ENCODE data around the gene ARCN1. TPM values are rescaled to one million over a fixed set of nuclear protein-coding genes. Genes with fewer than 3 reads are reported as not detected.

Gene ARCN1
- total RNA-seq, 1 donor from 2014 or later: 162 TPM

DNA sequence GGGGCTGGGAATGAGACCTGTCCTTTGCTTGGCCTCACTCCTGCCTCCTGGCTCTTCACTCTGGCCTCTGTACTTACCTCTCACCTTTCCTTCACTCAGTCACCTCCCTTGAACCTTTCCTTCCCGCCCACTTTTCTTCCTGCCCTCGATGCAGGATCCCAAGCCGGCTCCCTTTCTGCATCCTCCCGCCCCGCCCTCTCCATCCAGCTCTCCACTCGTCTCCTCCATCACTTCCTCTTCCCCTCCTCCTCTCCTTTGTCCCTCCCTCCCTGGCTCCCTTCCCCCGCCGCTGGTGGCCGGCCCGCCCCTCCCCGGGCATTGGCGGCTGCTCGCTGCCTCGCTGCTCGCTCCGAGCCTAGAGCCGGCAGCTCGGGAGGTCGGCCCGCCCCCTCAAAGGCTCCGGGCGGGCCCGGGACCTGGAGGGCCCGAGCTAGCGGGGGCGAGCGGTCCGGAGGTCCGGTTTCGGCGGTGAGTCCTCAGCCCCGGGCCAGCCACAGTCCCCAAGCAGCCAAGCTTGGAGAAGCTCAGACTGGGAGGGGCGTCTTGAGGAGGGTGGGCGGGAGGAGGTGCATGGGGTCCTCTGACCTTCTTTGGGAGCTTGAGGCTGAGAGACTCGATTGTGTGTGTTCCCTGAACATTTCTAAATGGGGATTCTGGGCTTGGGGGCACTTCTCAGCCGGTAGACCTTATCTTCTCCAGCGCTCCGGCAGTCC lies 49.0 kb downstream of the ARCN1 start:
- H3K9me3 Mint-ChIP-seq: no peaks in the 10 kb centered on the region
- H3K4me1 Mint-ChIP-seq (ENCODE audit: low read depth): peaks cover 11% of the 10 kb centered on the region
- intact Hi-C loops (cut with micrococcal nuclease): no loop called here
- no peak overlapping the region for H3K27ac Mint-ChIP-seq
- H3K36me3 Mint-ChIP-seq (ENCODE audit: low read depth): no peaks in the 10 kb centered on the region
- peak overlapping the region; percentile 65 for H3K4me3 Mint-ChIP-seq
- H3K27me3 Mint-ChIP-seq (ENCODE audit: insufficient read depth): peaks cover 17% of the 10 kb centered on the region
- DNase-seq (ENCODE audit: low spot score): no peak

DNA sequence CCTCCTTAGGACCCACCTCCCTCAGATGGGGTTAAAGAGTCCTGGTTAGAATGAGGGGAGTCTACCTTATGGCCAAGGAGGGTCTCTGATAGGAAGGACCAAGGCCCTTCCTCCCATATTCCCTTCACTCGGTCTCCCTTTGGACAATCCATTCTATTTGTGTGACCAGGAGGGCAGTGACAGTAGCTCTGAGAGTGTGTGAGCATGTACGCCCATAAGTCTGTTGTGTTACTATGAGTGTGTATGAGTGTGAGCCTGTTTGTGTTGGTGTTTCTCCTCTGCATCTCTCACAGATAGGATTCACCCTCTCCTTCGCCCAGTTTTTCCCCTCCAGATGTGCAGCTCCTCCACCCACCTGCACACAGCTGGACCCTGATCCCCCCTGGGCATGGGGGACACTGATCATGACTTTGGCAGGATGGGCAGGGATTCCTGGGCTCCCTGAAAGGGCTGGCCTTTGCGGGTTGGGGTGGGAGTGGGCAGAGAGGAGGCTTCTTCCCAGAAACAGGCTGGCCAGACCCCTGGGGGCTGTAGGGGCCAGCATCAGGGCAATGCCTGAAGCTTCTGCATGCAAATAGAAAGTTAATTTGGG lies 49.7 kb downstream of the ARCN1 start:
- no peak overlapping the region for H3K27ac Mint-ChIP-seq
- H3K36me3 Mint-ChIP-seq (ENCODE audit: low read depth): no peaks in the 10 kb centered on the region
- H3K9me3 Mint-ChIP-seq: no peaks in the 10 kb centered on the region
- peak overlapping the region; percentile 48 for H3K4me3 Mint-ChIP-seq
- H3K4me1 Mint-ChIP-seq (ENCODE audit: low read depth): peaks cover 11% of the 10 kb centered on the region
- intact Hi-C loops (cut with micrococcal nuclease): no loop called here
- DNase-seq (ENCODE audit: low spot score): no peak
- peaks cover 17% of the 10 kb centered on the region for H3K27me3 Mint-ChIP-seq (ENCODE audit: insufficient read depth)

DNA sequence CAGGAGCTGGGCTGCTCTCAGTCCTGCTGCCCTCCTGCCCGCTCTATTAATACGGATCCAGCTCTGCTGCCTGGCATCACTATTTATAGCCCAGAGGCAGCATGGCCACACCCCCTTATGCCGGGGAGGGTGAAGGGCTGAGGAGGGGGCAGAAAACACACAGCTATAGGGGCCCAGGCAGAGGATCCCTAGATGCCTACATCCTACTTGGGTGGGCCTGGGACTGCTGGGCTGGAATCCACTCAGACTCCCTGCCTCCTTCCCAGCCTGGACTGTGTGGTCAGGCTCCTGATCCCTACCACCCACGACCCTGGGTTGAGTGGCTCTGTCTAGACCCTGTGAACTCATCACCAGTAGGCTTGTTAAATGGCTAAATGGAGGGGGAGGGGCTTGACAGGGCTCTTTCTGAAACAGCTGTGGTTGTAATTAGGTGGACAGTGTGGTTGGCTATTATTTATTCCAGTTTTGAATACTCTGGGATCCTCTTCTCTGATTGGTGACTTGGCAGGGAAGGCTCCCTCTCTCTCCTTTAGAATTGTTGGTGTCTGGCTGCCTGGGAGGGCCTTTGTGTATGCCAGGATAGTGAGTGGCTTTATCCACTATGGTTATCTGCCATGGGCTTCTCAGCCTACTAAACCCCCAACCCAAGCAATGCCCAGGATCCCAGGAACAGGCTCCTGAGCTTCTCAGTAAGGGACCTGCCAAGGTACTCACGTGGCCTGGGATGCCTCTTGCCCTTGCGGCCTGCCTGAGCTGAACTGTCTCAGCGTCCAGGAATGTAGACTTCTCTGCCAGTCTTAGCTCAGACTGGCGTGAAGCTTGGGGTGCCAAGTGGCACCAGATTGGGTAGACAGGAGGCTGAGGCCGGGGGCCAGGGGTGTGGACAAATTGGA lies 50.4 kb downstream of the ARCN1 start:
- no peak overlapping the region for H3K27ac Mint-ChIP-seq
- H3K36me3 Mint-ChIP-seq (ENCODE audit: low read depth): no peaks in the 10 kb centered on the region
- no peaks in the 10 kb centered on the region for H3K9me3 Mint-ChIP-seq
- DNase-seq (ENCODE audit: low spot score): no peak
- H3K4me1 Mint-ChIP-seq (ENCODE audit: low read depth): peaks cover 11% of the 10 kb centered on the region
- peaks cover 19% of the 10 kb centered on the region for H3K27me3 Mint-ChIP-seq (ENCODE audit: insufficient read depth)
- no peak overlapping the region for H3K4me3 Mint-ChIP-seq
- intact Hi-C loops (cut with micrococcal nuclease): no loop called here

DNA sequence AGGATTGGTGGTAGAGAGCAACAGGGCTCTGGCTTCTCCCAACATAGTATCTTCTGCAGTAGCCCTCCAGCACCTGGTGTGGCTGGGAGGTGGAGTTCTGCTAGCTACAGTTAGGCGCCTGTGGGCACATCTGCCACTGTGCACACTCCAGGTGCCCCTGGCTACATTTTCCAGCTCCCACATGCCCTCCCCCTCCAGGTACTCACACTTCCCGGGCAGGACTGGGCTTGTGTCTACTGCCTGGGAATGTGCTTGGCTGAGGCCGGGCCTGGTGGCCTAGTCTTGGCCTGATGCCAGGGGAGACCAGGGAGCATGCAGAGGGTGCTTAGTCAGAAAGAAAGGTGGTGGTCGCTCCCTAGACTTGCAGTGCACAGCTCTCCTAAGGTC lies 51.1 kb downstream of the ARCN1 start:
- no peaks in the 10 kb centered on the region for H3K9me3 Mint-ChIP-seq
- H3K36me3 Mint-ChIP-seq (ENCODE audit: low read depth): no peaks in the 10 kb centered on the region
- H3K27me3 Mint-ChIP-seq (ENCODE audit: insufficient read depth): peaks cover 19% of the 10 kb centered on the region
- no peak overlapping the region for H3K27ac Mint-ChIP-seq
- no peak overlapping the region for H3K4me3 Mint-ChIP-seq
- no peak for DNase-seq (ENCODE audit: low spot score)
- intact Hi-C loops (cut with micrococcal nuclease): no loop called here
- H3K4me1 Mint-ChIP-seq (ENCODE audit: low read depth): peaks cover 11% of the 10 kb centered on the region

DNA sequence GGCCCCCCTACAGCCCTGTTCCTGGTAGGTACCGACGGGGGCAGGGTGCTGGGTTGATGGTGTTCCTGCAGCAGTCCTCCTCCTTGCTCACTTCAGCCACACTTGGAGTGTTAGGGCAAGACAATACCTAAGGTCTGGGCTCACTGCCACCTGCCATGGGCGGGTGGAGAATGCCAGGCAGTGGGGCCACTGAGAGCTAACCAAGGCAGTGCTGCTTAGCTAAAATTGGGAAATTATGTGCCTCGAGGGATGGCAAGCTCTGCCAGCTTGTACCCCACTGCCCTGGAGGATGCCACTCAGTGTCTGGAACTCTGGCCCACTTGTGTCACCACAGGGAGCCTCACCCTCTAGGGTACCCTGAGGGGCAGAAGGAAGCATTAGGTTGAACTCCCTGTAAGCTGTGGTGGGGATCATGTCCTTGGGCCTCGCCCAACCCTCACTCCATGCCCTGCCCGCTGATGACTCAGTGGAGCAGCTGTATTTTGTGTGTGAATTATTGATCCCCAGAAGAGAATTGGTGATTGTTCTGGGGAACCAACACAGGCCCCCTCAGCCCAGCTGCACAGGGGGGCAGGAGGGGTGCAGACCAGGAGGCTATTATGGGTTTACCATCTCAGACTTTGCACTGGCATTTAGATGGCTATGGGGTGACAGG lies 53.0 kb downstream of the ARCN1 start:
- Mint-ChIP-seq H3K27me3 (ENCODE audit: insufficient read depth) (peaks cover 14% of the 10 kb centered on the region), H3K9me3 (no peaks in the 10 kb centered on the region), H3K36me3 (ENCODE audit: low read depth) (no peaks in the 10 kb centered on the region), H3K4me3 (no peak overlapping the region), H3K4me1 (ENCODE audit: low read depth) (peaks cover 4% of the 10 kb centered on the region), H3K27ac (no peak overlapping the region)
- no peak for DNase-seq (ENCODE audit: low spot score)
- intact Hi-C loops (cut with micrococcal nuclease): no loop called here

DNA sequence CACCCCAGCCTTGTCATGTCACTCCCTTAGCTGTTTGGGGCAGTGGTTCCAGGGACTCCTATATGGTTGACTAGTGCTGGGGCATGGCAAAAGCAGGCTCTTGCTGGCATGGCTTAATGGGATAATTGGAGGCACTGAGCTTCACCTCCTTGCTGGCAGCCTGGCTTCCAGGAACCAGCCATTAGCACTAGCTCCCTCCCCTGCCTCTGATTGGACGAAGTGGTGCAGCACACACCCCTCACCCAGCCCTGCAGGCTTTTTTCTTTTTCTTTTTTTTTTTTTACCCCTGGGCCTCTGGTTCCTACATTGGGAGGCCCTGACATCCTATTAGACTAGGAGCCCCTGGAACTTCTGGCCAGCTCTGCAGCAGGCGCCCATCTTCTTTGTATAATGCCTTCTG lies 53.8 kb downstream of the ARCN1 start:
- H3K4me1 Mint-ChIP-seq (ENCODE audit: low read depth): peaks cover 1% of the 10 kb centered on the region
- H3K27ac Mint-ChIP-seq: no peak overlapping the region
- no peaks in the 10 kb centered on the region for H3K9me3 Mint-ChIP-seq
- no peak overlapping the region for H3K4me3 Mint-ChIP-seq
- peaks cover 8% of the 10 kb centered on the region for H3K27me3 Mint-ChIP-seq (ENCODE audit: insufficient read depth)
- DNase-seq (ENCODE audit: low spot score): no peak
- H3K36me3 Mint-ChIP-seq (ENCODE audit: low read depth): no peaks in the 10 kb centered on the region
- intact Hi-C loops (cut with micrococcal nuclease): no loop called here

DNA sequence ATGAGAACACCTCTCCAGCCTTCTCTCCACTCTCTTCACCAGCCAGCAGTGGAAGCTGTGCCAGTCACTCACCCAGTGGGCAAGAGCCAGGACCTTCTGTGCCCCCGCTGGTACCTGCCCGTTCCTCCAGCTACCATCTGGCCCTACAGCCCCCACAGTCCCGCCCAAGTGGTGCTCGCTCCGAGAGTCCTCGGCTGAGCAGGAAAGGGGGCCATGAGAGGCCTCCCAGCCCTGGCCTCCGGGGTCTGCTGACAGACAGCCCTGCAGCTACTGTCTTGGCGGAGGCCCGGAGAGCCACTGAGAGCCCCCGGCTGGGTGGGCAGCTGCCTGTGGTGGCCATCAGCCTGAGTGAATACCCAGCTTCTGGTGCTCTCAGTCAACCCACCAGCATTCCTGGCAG lies 55.4 kb downstream of the ARCN1 start:
- H3K36me3 Mint-ChIP-seq (ENCODE audit: low read depth): no peaks in the 10 kb centered on the region
- H3K27ac Mint-ChIP-seq: no peak overlapping the region
- no peak overlapping the region for H3K4me3 Mint-ChIP-seq
- no peaks in the 10 kb centered on the region for H3K9me3 Mint-ChIP-seq
- DNase-seq (ENCODE audit: low spot score): no peak
- H3K27me3 Mint-ChIP-seq (ENCODE audit: insufficient read depth): peaks cover 2% of the 10 kb centered on the region
- intact Hi-C loops (cut with micrococcal nuclease): no loop called here
- no peaks in the 10 kb centered on the region for H3K4me1 Mint-ChIP-seq (ENCODE audit: low read depth)

DNA sequence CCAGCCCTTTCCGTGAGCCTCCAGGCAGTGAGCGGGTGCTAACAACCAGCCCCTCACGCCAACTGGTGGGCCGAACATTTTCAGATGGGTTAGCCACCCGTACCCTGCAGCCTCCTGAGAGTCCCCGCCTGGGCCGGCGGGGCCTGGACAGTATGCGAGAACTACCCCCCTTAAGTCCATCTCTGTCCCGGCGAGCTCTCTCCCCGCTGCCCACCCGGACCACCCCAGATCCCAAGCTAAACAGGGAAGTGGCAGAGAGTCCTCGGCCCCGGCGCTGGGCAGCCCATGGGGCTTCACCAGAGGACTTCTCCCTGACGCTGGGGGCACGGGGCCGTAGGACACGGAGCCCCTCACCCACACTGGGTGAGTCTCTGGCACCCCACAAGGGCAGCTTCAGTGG lies 55.8 kb downstream of the ARCN1 start:
- Mint-ChIP-seq H3K36me3 (ENCODE audit: low read depth) (no peaks in the 10 kb centered on the region), H3K27ac (no peak overlapping the region), H3K27me3 (ENCODE audit: insufficient read depth) (peaks cover 2% of the 10 kb centered on the region)

DNA sequence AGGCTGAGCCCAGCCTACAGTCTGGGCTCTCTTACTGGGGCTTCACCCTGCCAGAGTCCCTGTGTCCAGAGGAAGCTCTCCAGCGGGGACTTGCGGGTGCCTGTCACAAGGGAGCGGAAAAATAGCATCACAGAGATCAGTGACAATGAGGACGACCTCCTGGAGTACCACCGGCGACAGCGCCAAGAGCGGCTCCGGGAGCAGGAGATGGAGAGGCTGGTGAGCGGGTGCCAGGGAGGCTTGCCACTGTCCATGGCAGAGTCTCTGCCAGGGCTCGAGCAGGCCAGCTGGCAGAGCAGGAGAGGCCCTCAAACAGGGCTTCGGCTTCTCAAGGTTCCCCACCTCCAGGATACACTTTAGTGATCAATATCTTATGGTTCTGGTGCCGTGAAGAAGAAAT lies 56.2 kb downstream of the ARCN1 start:
- H3K36me3 Mint-ChIP-seq (ENCODE audit: low read depth): no peaks in the 10 kb centered on the region
- peaks cover 2% of the 10 kb centered on the region for H3K27me3 Mint-ChIP-seq (ENCODE audit: insufficient read depth)
- no peak overlapping the region for H3K4me3 Mint-ChIP-seq
- intact Hi-C loops (cut with micrococcal nuclease): no loop called here
- no peaks in the 10 kb centered on the region for H3K4me1 Mint-ChIP-seq (ENCODE audit: low read depth)
- no peak for DNase-seq (ENCODE audit: low spot score)
- H3K27ac Mint-ChIP-seq: no peak overlapping the region
- no peaks in the 10 kb centered on the region for H3K9me3 Mint-ChIP-seq

More for the DNA sequence above, 55.8 kb downstream of the ARCN1 start:
- Mint-ChIP-seq H3K4me3 (no peak overlapping the region), H3K4me1 (ENCODE audit: low read depth) (no peaks in the 10 kb centered on the region), H3K9me3 (no peaks in the 10 kb centered on the region)
- intact Hi-C loops (cut with micrococcal nuclease): no loop called here
- DNase-seq (ENCODE audit: low spot score): no peak

DNA sequence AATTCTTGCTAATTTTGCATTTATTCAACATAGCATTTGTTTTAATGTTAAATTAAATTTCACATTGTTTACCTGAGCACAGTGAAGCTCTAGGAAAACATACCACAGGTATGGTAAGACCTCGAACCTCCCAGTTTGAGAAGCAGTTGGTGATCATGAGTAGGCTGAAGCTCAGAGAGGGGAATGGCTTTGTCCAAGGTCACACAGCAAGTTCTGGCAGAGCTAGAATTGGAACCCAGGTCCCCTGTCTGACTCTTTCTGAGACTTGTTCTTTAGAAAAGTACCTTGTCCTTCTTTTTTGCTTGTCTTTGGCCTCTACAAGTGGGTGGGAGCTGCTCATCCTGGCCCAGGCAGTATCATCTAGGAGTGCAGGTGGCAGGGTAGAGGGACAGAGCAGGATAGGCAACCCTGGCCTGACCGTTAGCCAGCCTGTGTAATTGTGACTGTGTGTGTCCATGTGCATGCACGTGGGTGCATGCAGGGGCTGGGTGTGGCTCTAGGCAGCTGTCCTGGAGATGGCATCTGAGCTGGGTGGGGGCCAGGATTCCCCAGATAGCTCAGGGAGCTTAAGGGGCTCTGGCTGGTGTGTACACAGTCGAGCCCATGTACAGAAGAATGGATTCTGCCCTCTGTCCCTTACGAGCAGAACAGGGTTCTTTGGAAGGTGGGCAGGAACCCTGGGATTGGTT lies 56.8 kb downstream of the ARCN1 start:
- H3K4me3 Mint-ChIP-seq: no peak overlapping the region
- intact Hi-C loops (cut with micrococcal nuclease): no loop called here
- no peaks in the 10 kb centered on the region for H3K9me3 Mint-ChIP-seq
- peaks cover 2% of the 10 kb centered on the region for H3K27me3 Mint-ChIP-seq (ENCODE audit: insufficient read depth)
- H3K36me3 Mint-ChIP-seq (ENCODE audit: low read depth): no peaks in the 10 kb centered on the region
- no peaks in the 10 kb centered on the region for H3K4me1 Mint-ChIP-seq (ENCODE audit: low read depth)
- no peak for DNase-seq (ENCODE audit: low spot score)
- no peak overlapping the region for H3K27ac Mint-ChIP-seq

DNA sequence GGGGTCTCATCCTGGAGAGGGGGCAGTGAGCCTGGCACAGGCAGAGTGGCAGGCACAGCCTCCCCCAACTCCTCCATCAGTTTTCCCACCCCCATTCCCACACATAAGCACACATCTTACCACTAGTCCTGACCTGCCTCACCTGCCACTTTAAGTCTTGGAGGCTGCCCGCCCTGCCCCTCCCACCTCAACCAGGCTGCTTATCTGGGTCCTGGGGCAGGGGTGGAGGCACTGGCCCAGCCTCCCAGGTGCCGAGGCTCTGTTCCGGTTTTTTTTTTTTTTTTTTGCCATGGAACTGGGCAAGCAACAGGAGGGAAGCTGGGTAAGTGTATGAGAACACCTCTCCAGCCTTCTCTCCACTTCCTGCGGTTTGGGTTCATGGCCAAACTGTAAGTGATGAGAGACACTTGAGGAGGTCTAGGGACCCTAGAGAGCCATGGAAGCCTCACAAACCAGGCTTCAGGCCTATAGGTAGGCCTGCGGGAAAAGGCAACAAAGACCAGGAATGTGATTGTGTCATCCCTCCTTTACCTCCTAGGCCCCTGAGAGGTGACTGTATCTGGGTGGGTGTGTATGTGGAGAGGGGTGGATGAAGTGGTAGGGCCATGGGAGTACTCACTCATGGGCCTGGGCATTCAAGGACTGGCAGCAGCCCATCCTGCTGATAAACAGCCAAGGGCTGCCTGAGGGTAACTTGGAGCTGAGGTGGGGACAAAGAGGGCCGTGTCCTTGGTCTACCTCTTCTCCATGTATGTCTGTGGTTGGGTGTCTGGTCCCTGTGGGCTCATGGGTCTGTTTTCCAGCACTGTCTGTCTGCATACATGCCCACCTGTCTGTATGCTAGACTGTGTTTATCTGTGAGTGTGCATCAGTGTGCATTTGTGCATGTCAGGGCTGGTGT lies 57.8 kb downstream of the ARCN1 start:
- no peak for DNase-seq (ENCODE audit: low spot score)
- intact Hi-C loops (cut with micrococcal nuclease): no loop called here
- H3K9me3 Mint-ChIP-seq: no peaks in the 10 kb centered on the region
- no peak overlapping the region for H3K27ac Mint-ChIP-seq
- H3K4me3 Mint-ChIP-seq: no peak overlapping the region
- H3K36me3 Mint-ChIP-seq (ENCODE audit: low read depth): no peaks in the 10 kb centered on the region
- H3K4me1 Mint-ChIP-seq (ENCODE audit: low read depth): no peaks in the 10 kb centered on the region
- H3K27me3 Mint-ChIP-seq (ENCODE audit: insufficient read depth): peaks cover 2% of the 10 kb centered on the region
